ENCODE results near the gene WDR35. TPM values are rescaled to one million over a fixed set of nuclear protein-coding genes. Genes with fewer than 3 reads are reported as not detected.

Gene WDR35
- total RNA-seq, 1 donor from 2014 or later = 8.7 TPM

DNA sequence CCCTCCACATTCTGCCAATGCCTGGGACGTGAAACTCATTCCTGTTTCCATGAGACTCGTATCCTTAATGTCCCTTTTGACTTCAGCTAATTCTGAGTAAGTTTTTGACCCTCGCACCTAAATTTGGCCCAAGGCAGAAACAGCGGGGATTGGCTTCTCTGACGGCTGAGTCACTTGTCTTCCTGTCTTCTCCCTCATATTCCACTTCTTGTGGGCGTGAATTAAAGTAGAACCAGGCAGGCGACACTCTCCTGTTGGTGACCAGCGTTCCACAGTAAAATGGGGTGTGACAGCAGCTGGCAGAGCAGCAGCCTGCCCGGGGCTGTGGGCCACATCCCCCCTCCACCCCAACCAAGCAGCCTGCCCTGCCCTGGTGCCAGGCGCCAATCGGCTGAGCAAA lies 103.6 kb downstream of the WDR35 start:
- DNase-seq (ENCODE audit: low read depth) = no peak
- Histone ChIP-seq H3K27me3 (ENCODE audit: control insufficient read depth, insufficient read depth, low read length) (no peaks in the 10 kb centered on the region), H3K36me3 (ENCODE audit: control insufficient read depth, insufficient read depth, low read length) (no peaks in the 10 kb centered on the region), H3K4me3 (ENCODE audit: low read depth, low read length) (no peak overlapping the region)
- no peak for FAIRE-seq
- no peak for TF ChIP-seq CTCF (IDR thresholded peaks at IDR 0.05; ENCODE audit: insufficient read depth, low read length, severe bottlenecking)

GRCh38 chr2:19885791-19886190 lies 104.1 kb downstream of the WDR35 start:
- Histone ChIP-seq H3K27me3 (ENCODE audit: control insufficient read depth, insufficient read depth, low read length) (no peaks in the 10 kb centered on the region), H3K4me3 (ENCODE audit: low read depth, low read length) (no peak overlapping the region), H3K36me3 (ENCODE audit: control insufficient read depth, insufficient read depth, low read length) (no peaks in the 10 kb centered on the region)
- DNase-seq (ENCODE audit: low read depth) (no peak), FAIRE-seq (no peak)
- no peak for TF ChIP-seq CTCF (IDR thresholded peaks at IDR 0.05; ENCODE audit: insufficient read depth, low read length, severe bottlenecking)

GRCh38 chr2:19883971-19884720 lies 105.8 kb downstream of the WDR35 start:
- Histone ChIP-seq H3K36me3 (ENCODE audit: control insufficient read depth, insufficient read depth, low read length) (no peaks in the 10 kb centered on the region), H3K27me3 (ENCODE audit: control insufficient read depth, insufficient read depth, low read length) (no peaks in the 10 kb centered on the region), H3K4me3 (ENCODE audit: low read depth, low read length) (no peak overlapping the region)
- no peak for DNase-seq (ENCODE audit: low read depth)
- no peak for TF ChIP-seq CTCF (IDR thresholded peaks at IDR 0.05; ENCODE audit: insufficient read depth, low read length, severe bottlenecking)
- FAIRE-seq = no peak

DNA sequence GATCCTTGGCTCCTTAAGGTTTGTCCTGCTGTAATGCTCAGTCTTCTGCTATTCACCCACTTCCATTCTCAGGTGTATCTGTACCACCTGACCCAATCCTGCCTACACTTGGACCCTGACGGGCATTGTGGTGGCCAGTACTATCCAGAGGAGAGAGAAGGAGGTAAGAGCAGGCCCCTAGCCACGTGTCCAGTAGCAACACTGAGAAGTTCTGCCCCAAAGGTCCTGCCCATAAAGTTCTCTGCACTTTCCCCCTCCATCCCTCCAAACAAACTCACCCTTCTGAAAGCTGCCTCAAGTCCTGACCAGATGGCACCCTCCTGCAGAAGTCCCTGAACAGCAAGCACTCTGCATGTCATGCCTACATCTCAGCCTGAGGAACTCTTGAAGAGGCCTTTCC lies 106.4 kb downstream of the WDR35 start:
- no peak for DNase-seq (ENCODE audit: low read depth)
- Histone ChIP-seq H3K36me3 (ENCODE audit: control insufficient read depth, insufficient read depth, low read length) (no peaks in the 10 kb centered on the region), H3K4me3 (ENCODE audit: low read depth, low read length) (no peak overlapping the region), H3K27me3 (ENCODE audit: control insufficient read depth, insufficient read depth, low read length) (no peaks in the 10 kb centered on the region)
- TF ChIP-seq CTCF (IDR thresholded peaks at IDR 0.05; ENCODE audit: insufficient read depth, low read length, severe bottlenecking) = no peak
- peak; percentile 68 for FAIRE-seq

- FAIRE-seq (no peak), DNase-seq (ENCODE audit: low read depth) (no peak)
- Histone ChIP-seq H3K36me3 (ENCODE audit: control insufficient read depth, insufficient read depth, low read length) (no peaks in the 10 kb centered on the region), H3K4me3 (ENCODE audit: low read depth, low read length) (no peak overlapping the region), H3K27me3 (ENCODE audit: control insufficient read depth, insufficient read depth, low read length) (no peaks in the 10 kb centered on the region)
- no peak for TF ChIP-seq CTCF (IDR thresholded peaks at IDR 0.05; ENCODE audit: insufficient read depth, low read length, severe bottlenecking)
Observed at GRCh38 chr2:19882286-19882685, 107.6 kb downstream of the WDR35 start.

DNA sequence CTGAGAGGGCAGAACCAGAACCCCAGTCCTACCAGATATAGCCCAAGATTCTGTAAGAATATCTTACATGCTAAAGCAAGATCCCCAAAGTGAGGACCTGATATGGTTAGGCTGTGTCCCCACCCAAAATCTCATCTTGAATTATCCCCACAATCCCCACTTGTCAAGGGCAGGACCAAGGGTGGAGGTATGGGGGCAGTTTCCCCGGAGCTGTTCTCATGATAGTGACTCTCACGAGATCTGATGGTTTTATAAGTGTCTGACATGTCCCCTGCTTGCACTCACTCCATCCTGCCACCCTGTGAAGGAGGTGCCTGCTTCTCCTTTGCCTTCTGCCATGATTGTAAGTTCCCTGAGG lies 108.0 kb downstream of the WDR35 start:
- no peaks in the 10 kb centered on the region for H3K36me3 ChIP-seq (ENCODE audit: control insufficient read depth, insufficient read depth, low read length)
- H3K4me3 ChIP-seq (ENCODE audit: low read depth, low read length) = no peak overlapping the region
- no peak for FAIRE-seq
- no peaks in the 10 kb centered on the region for H3K27me3 ChIP-seq (ENCODE audit: control insufficient read depth, insufficient read depth, low read length)
- TF ChIP-seq CTCF (IDR thresholded peaks at IDR 0.05; ENCODE audit: insufficient read depth, low read length, severe bottlenecking) = no peak
- DNase-seq (ENCODE audit: low read depth) = no peak

Data from bronchial epithelial cell (primary cell).